ENCODE data around the gene FAR2. TPM values are rescaled to one million over a fixed set of nuclear protein-coding genes. Genes with fewer than 3 reads are reported as not detected.

FAR2 gene
- total RNA-seq, 1 experiment from 2014 or later = 11.0 TPM

GRCh38 chr12:29275834-29276233, 126.8 kb downstream of the FAR2 start:
- ChIA-PET POLR2A (ENCODE audit: unreplicated experiment) (no interaction called here), CTCF (no interaction called here)
- H3K4me3 ChIP-seq = no peak overlapping the region
- intact Hi-C loops (cut with micrococcal nuclease; ENCODE audit: unreplicated experiment) = no loop called here
- no peak overlapping the region for H3K4me2 ChIP-seq
- DNase-seq = no peak
- H3F3A ChIP-seq (ENCODE audit: insufficient read depth, low read depth) = no peaks in the 10 kb centered on the region
- no peaks in the 10 kb centered on the region for H3K9me3 ChIP-seq (ENCODE audit: insufficient read depth, low read depth)
- H3K4me1 ChIP-seq (replicated peaks; ENCODE audit: insufficient read depth) = no peaks in the 10 kb centered on the region
- no peaks in the 10 kb centered on the region for H3K9me2 ChIP-seq (ENCODE audit: insufficient read depth)
- H3K79me2 ChIP-seq (ENCODE audit: low read depth) = no peaks in the 10 kb centered on the region
- H3K27ac ChIP-seq = no peak overlapping the region
- BruUV-seq (replicated peaks) = no TSS peak
- H3K36me3 ChIP-seq (ENCODE audit: low read depth) = no peaks in the 10 kb centered on the region
- H4K20me1 ChIP-seq (ENCODE audit: insufficient read depth) = no peaks in the 10 kb centered on the region
- TF ChIP-seq, protein P1, sequence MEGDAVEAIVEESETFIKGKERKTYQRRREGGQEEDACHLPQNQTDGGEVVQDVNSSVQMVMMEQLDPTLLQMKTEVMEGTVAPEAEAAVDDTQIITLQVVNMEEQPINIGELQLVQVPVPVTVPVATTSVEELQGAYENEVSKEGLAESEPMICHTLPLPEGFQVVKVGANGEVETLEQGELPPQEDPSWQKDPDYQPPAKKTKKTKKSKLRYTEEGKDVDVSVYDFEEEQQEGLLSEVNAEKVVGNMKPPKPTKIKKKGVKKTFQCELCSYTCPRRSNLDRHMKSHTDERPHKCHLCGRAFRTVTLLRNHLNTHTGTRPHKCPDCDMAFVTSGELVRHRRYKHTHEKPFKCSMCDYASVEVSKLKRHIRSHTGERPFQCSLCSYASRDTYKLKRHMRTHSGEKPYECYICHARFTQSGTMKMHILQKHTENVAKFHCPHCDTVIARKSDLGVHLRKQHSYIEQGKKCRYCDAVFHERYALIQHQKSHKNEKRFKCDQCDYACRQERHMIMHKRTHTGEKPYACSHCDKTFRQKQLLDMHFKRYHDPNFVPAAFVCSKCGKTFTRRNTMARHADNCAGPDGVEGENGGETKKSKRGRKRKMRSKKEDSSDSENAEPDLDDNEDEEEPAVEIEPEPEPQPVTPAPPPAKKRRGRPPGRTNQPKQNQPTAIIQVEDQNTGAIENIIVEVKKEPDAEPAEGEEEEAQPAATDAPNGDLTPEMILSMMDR (conservative IDR thresholded peaks at IDR 0.05) = no peak
- no peak for TF ChIP-seq EZH2 (IDR thresholded peaks at IDR 0.05; ENCODE audit: low read depth)
- H2AFZ ChIP-seq = no peak overlapping the region
- H3K27me3 ChIP-seq (ENCODE audit: insufficient read depth, low read depth) = no peaks in the 10 kb centered on the region

DNA sequence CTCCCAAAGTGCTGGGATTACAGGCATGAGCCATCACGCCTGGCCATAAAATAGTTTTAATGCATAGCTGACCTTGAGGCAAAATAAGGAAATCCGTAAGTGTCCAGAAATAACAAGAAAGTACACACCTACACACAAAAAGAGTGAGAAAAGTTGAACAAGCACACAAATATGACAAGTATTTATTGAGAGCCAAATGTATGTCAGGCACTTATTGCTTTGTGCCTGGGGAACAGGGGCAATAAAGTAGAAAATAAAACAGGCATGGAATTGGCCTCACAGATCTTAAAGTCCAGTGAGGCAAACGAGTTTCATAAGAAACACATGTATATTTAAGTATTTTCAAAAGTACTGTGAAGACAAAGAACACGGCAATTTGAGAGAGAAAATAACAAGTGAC, 128.2 kb downstream of the FAR2 start:
- intact Hi-C loops (cut with micrococcal nuclease; ENCODE audit: unreplicated experiment) = no loop called here
- no peaks in the 10 kb centered on the region for H3K36me3 ChIP-seq (ENCODE audit: low read depth)
- H3K4me2 ChIP-seq = no peak overlapping the region
- H3K27ac ChIP-seq = no peak overlapping the region
- TF ChIP-seq EZH2 (IDR thresholded peaks at IDR 0.05; ENCODE audit: low read depth) = no peak
- TF ChIP-seq, protein P1 (conservative IDR thresholded peaks at IDR 0.05) = no peak
- H2AFZ ChIP-seq = no peak overlapping the region
- H3K9me2 ChIP-seq (ENCODE audit: insufficient read depth) = no peaks in the 10 kb centered on the region
- CTCF ChIA-PET = no interaction called here
- H4K20me1 ChIP-seq (ENCODE audit: insufficient read depth) = no peaks in the 10 kb centered on the region
- POLR2A ChIA-PET (ENCODE audit: unreplicated experiment) = no interaction called here
- no TSS peak for BruUV-seq (replicated peaks)
- H3K4me3 ChIP-seq = no peak overlapping the region
- H3K27me3 ChIP-seq (ENCODE audit: insufficient read depth, low read depth) = no peaks in the 10 kb centered on the region
- H3K4me1 ChIP-seq (replicated peaks; ENCODE audit: insufficient read depth) = no peaks in the 10 kb centered on the region
- H3K79me2 ChIP-seq (ENCODE audit: low read depth) = no peaks in the 10 kb centered on the region
- no peaks in the 10 kb centered on the region for H3K9me3 ChIP-seq (ENCODE audit: insufficient read depth, low read depth)
- no peak for DNase-seq
- no peaks in the 10 kb centered on the region for H3F3A ChIP-seq (ENCODE audit: insufficient read depth, low read depth)

DNA sequence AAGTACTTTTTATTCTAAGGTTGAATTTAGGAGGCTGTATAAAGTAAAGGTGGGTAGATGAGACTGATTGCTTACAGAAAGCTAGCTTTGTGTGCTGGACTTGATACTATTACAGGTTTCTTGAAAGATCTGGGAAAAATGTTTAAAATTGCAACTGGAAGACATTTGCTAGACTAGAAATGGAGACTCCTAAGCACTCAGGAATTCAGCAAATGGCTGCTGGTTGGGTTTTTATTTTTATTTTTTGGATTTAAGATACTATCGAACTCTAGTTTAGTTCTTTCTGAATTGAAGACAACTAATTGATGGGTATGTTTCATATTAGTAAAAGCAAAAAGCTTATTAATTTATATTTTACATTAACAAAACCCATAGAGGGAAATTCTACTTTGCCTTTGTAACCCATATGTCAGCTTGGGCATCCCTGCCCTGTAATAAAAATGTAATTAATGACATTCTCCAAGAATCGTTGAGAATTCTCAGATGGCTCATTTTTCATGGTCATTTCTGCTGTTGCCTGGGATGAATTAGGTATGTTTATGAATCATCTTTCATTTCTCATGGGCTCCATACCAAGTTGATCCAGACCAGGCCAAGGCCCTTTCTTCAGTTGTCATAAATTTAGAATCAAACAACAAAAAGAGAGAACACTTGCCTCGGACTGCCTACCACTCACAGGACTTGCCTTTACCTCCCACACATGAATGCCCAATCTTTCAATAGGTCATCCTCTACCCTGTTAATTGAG, 129.8 kb downstream of the FAR2 start:
- Histone ChIP-seq H3K4me1 (replicated peaks; ENCODE audit: insufficient read depth) (no peaks in the 10 kb centered on the region), H3K27me3 (ENCODE audit: insufficient read depth, low read depth) (no peaks in the 10 kb centered on the region), H4K20me1 (ENCODE audit: insufficient read depth) (no peaks in the 10 kb centered on the region), H3F3A (ENCODE audit: insufficient read depth, low read depth) (no peaks in the 10 kb centered on the region), H3K9me3 (ENCODE audit: insufficient read depth, low read depth) (no peaks in the 10 kb centered on the region), H3K36me3 (ENCODE audit: low read depth) (no peaks in the 10 kb centered on the region), H3K79me2 (ENCODE audit: low read depth) (no peaks in the 10 kb centered on the region), H2AFZ (no peak overlapping the region), H3K4me3 (no peak overlapping the region), H3K27ac (no peak overlapping the region), H3K9me2 (ENCODE audit: insufficient read depth) (no peaks in the 10 kb centered on the region), H3K4me2 (no peak overlapping the region)
- TF ChIP-seq, protein P1 (conservative IDR thresholded peaks at IDR 0.05) = no peak
- no peak for TF ChIP-seq EZH2 (IDR thresholded peaks at IDR 0.05; ENCODE audit: low read depth)
- POLR2A ChIA-PET (ENCODE audit: unreplicated experiment) = no interaction called here
- DNase-seq = no peak
- CTCF ChIA-PET = no interaction called here
- BruUV-seq (replicated peaks) = no TSS peak
- intact Hi-C loops (cut with micrococcal nuclease; ENCODE audit: unreplicated experiment) = no loop called here
